Kidney capillary endothelial cell (primary cell): ENCODE data around the gene TAF1L.
"Not testable (repeated sequence)": the region's sequence is repeated elsewhere in the genome, so short reads cannot be mapped to it uniquely, and the experiment has no call there.

Source experiments
- DNase-seq: peaks from one replicate; pipeline ENCODE4 v3.0.0-alpha.2; 2018; ENCODE audit warnings: low spot score

The TAF1L gene

GRCh38 chr9:32635362-32635761 lies at the start of gene TAF1L:
Gene TAF1L, minus strand, starts transcription at chr9:32635669. Its CDS starts 90 bp downstream, at chr9:32635579.
- DNase-seq: no peak

- no peak for DNase-seq
These were observed 46.3 kb upstream of the TAF1L start for GRCh38 chr9:32681751-32682150.

- DNase-seq: no peak
These were observed 42.5 kb upstream of the TAF1L start for GRCh38 chr9:32677931-32678330.

- DNase-seq: no peak
These were observed 37.0 kb upstream of the TAF1L start for GRCh38 chr9:32672469-32672868.

- DNase-seq: no peak
These were observed 35.9 kb upstream of the TAF1L start for GRCh38 chr9:32671333-32671732.

GRCh38 chr9:32665101-32665500 lies 29.6 kb upstream of the TAF1L start:
- DNase-seq: no peak

- DNase-seq: no peak
These were observed 28.3 kb upstream of the TAF1L start for GRCh38 chr9:32663741-32664140.

GRCh38 chr9:32647671-32648070 lies 12.2 kb upstream of the TAF1L start:
- no peak for DNase-seq

- no peak for DNase-seq
These were observed 9.2 kb upstream of the TAF1L start for GRCh38 chr9:32644698-32645097.

- not testable (repeated sequence) for DNase-seq
These were observed 2.3 kb downstream of the TAF1L start for GRCh38 chr9:32633151-32633550.

- no peak for DNase-seq
These were observed 3.5 kb downstream of the TAF1L start for GRCh38 chr9:32631991-32632390.

GRCh38 chr9:32627394-32627954 lies 8.0 kb downstream of the TAF1L start:
- DNase-seq: no peak

- no peak for DNase-seq
These were observed 10.1 kb downstream of the TAF1L start for GRCh38 chr9:32625320-32625719.

- DNase-seq: no peak
These were observed 12.5 kb downstream of the TAF1L start for GRCh38 chr9:32622948-32623347.

- DNase-seq: no peak
These were observed 17.2 kb downstream of the TAF1L start for GRCh38 chr9:32618261-32618660.

GRCh38 chr9:32606811-32607210 lies 28.7 kb downstream of the TAF1L start:
- no peak for DNase-seq

GRCh38 chr9:32603914-32604852 lies 31.3 kb downstream of the TAF1L start:
- no peak for DNase-seq

GRCh38 chr9:32599021-32599420 lies 36.4 kb downstream of the TAF1L start:
- DNase-seq: not testable (repeated sequence)

GRCh38 chr9:32596936-32597335 lies 38.5 kb downstream of the TAF1L start:
- DNase-seq: no peak

GRCh38 chr9:32596096-32596865 lies 39.2 kb downstream of the TAF1L start:
- DNase-seq: no peak

GRCh38 chr9:32590898-32591297 lies 44.6 kb downstream of the TAF1L start:
- no peak for DNase-seq

- no peak for DNase-seq
These were observed 45.0 kb downstream of the TAF1L start for GRCh38 chr9:32590476-32590875.
